Testis (tissue), 3 donors: ENCODE data around the gene KRTAP2-1. TPM values are rescaled to one million over a fixed set of nuclear protein-coding genes. Genes with fewer than 3 reads are reported as not detected.
"Not testable (repeated sequence)": the region's sequence is repeated elsewhere in the genome, so short reads cannot be mapped to it uniquely, and the experiment has no call there.

Source experiments
- DNase-seq: peaks from one replicate; pipeline ENCODE4 v3.0.0-alpha.2; 2019
- H3K27ac ChIP-seq, 2 donors: fragments of 200-600 bp; sonication (generic); one replicate each; pipeline ENCODE4 v1.5.1; 2019
- H3K27me3 ChIP-seq: fragments of 200-600 bp; sonication (generic); one replicate; pipeline ENCODE4 v1.5.1; 2019
- H3K36me3 ChIP-seq: fragments of 200-600 bp; sonication (generic); one replicate; pipeline ENCODE4 v1.5.1; 2017; ENCODE audit warnings: low read depth; ENCODE audit errors: missing control alignments
- H3K4me1 ChIP-seq: fragments of 200-600 bp; sonication (generic); one replicate; pipeline ENCODE4 v1.5.1; 2019
- H3K4me3 ChIP-seq, 2 donors: fragments of 200-600 bp; sonication (generic); one replicate each; pipeline ENCODE4 v1.5.1; 2017 to 2019
- H3K9me3 ChIP-seq: fragments of 200-600 bp; sonication (generic); one replicate; pipeline ENCODE4 v1.5.1; 2017
- POLR2A ChIP-seq: fragments of 450-650 bp; IDR thresholded peaks from one replicate; pipeline ENCODE4 v1.6.1; 2017; ENCODE audit warnings: antibody characterized with exemption, mild to moderate bottlenecking, moderate library complexity
- WGBS, 2 donors: methylation state at CpG; one replicate each; pipeline ENCODE4 v1.1.5; 2018; 5-methylcytosine and 5-hydroxymethylcytosine counted together
- intact Hi-C: fragments of 100-400 bp; cut with DNase I; formaldehyde crosslinking; loops from one replicate; pipeline ENCODE4 v1.15.1; 2023; ENCODE audit warnings: low total_unique reads
- polyA plus RNA-seq: library from polyadenylated mRNA; stranded (reverse); fragments of 350-450 nt; fragmentation: Illumina TruSeq; extraction: RNeasy Lipid Tissue Mini Kit (QIAGEN cat#74804); gene quantifications from one replicate; pipeline ENCODE4 v1.2.3, GENCODE V29; 2014; ENCODE audit warnings: low read depth, low replicate concordance; ENCODE audit not compliant: insufficient read depth
- total RNA-seq, 2 donors: library from RNA; depleted of rRNA; stranded (reverse); fragments of >200 nt; gene quantifications; one replicate each; pipeline ENCODE4 v1.2.3, GENCODE V29; 2016
- TF ChIP-seq, protein P1 (sequence below), 3 experiments: fragments of 450-650 bp in 2 of 3; fragments of 200-600 bp in 1 of 3; sonication (generic) in 1 of 3; IDR thresholded peaks; one replicate each; pipeline ENCODE4 v1.5.1; 2016 to 2019; ENCODE audit warnings: antibody characterized with exemption in 3 of 3, mild to moderate bottlenecking in 2 of 3, moderate library complexity in 1 of 3

The KRTAP2-1 gene
- total and polyA plus RNA-seq, 3 donors from 2014 or later: not detected

DNA sequence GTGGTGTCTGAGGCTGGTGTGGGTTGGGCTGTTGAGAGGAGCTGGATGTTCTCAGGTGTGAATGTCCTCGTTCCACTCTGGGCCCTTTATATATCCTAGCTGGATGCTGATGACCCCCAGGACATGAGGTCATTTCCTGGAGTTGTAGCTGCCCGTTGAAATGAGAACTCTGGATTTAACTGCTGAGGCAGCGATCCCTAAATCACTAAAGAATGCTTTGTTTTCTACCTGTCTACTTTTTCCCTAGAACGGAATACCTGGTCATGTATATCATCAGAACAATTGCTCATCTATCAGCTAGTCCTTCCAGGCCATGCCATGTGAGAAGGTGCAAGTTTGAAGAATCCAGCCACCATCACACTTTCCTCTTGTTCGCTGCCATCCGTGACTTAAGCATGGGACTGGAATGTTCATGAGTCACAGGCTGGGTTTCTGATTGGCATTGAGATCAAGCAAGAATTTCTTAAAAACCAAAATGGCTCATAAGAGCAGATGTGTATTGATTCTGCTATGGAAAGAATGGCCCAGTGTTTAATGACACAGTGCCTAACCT, 13.0 kb upstream of the KRTAP2-1 start, which contains the start of gene KRTAP2-3:
Gene KRTAP2-3 (minus strand): TSS at position 63 of the 553 bp plus-strand sequence. CDS start 64 bp downstream, outside the sequence.
- H3K27ac ChIP-seq: no peak within 1 kb of the TSS
- H3K4me1 ChIP-seq: no peaks in the 10 kb centered on the region
- H3K27me3 ChIP-seq: no peaks in the 10 kb centered on the region
- intact Hi-C loops: no loop called here
- DNase-seq: no peak
- WGBS, 2 donors: 44 to 74% methylated on average over 6 of the region's 6 CpGs
- no peak within 1 kb of the TSS for H3K4me3 ChIP-seq
- H3K9me3 ChIP-seq: no peaks in the 10 kb centered on the region
- TF ChIP-seq, protein P1, sequence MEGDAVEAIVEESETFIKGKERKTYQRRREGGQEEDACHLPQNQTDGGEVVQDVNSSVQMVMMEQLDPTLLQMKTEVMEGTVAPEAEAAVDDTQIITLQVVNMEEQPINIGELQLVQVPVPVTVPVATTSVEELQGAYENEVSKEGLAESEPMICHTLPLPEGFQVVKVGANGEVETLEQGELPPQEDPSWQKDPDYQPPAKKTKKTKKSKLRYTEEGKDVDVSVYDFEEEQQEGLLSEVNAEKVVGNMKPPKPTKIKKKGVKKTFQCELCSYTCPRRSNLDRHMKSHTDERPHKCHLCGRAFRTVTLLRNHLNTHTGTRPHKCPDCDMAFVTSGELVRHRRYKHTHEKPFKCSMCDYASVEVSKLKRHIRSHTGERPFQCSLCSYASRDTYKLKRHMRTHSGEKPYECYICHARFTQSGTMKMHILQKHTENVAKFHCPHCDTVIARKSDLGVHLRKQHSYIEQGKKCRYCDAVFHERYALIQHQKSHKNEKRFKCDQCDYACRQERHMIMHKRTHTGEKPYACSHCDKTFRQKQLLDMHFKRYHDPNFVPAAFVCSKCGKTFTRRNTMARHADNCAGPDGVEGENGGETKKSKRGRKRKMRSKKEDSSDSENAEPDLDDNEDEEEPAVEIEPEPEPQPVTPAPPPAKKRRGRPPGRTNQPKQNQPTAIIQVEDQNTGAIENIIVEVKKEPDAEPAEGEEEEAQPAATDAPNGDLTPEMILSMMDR (IDR thresholded peaks at IDR 0.05): no peak
- no peak for TF ChIP-seq POLR2A
- H3K36me3 ChIP-seq: no peaks in the 10 kb centered on the region

GRCh38 chr17:41059276-41060051, 12.3 kb upstream of the KRTAP2-1 start:
- 24 to 44% methylated on average over 8 to 9 of the region's 31 CpGs for WGBS, 2 donors
- not testable (repeated sequence) for H3K4me1 ChIP-seq, DNase-seq

GRCh38 chr17:41058741-41059140, 11.6 kb upstream of the KRTAP2-1 start:
- WGBS, 2 donors: 83 to 96% methylated on average over 5 of the region's 5 CpGs
- TF ChIP-seq, protein P1 (IDR thresholded peaks at IDR 0.05): no peak
- TF ChIP-seq POLR2A: no peak
- no peak overlapping the region for H3K27ac ChIP-seq
- DNase-seq: no peak
- H3K9me3 ChIP-seq: no peaks in the 10 kb centered on the region
- no peak overlapping the region for H3K4me3 ChIP-seq
- intact Hi-C loops: no loop called here
- H3K4me1 ChIP-seq: no peaks in the 10 kb centered on the region
- H3K27me3 ChIP-seq: no peaks in the 10 kb centered on the region
- no peaks in the 10 kb centered on the region for H3K36me3 ChIP-seq

More at GRCh38 chr17:41059276-41060051, 12.3 kb upstream of the KRTAP2-1 start:
- H3K27ac ChIP-seq, H3K9me3 ChIP-seq, H3K27me3 ChIP-seq, H3K4me3 ChIP-seq, H3K36me3 ChIP-seq, intact Hi-C loops: not testable (repeated sequence)

DNA sequence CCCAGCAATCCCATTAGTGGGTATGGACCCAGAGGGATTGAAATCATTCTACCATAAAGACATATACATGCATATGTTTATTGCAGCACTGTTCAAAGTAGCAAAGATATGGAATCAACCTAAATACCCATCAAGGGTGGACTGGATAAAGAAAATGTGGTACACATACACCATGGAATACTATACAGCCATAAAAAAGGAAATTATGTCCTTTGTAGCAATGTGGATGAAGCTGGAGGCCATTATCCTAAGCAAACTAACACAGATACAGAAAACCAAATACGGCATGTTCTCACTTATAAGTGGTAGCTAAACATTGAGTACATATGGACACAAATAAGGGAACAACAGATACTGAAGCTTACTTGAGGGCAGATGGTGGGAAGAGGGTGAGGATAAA, 10.4 kb upstream of the KRTAP2-1 start:
- no peaks in the 10 kb centered on the region for H3K4me1 ChIP-seq
- WGBS, 2 donors: 84 to 97% methylated on average over 1 of the region's 1 CpG
- TF ChIP-seq, protein P1 (IDR thresholded peaks at IDR 0.05): no peak
- TF ChIP-seq POLR2A: no peak
- no peaks in the 10 kb centered on the region for H3K9me3 ChIP-seq
- no peak overlapping the region for H3K4me3 ChIP-seq
- H3K27ac ChIP-seq: no peak overlapping the region
- intact Hi-C loops: no loop called here
- no peaks in the 10 kb centered on the region for H3K27me3 ChIP-seq
- no peaks in the 10 kb centered on the region for H3K36me3 ChIP-seq
- DNase-seq: no peak

- DNase-seq, H3K4me1 ChIP-seq, H3K27me3 ChIP-seq, H3K4me3 ChIP-seq, H3K36me3 ChIP-seq, intact Hi-C loops, H3K27ac ChIP-seq, H3K9me3 ChIP-seq: not testable (repeated sequence)
- WGBS, 2 donors: 27 to 34% methylated on average over 1 to 3 of the region's 6 CpGs
These were observed 8.0 kb upstream of the KRTAP2-1 start, which contains the start of gene KRTAP2-2 for GRCh38 chr17:41055130-41055529. KRTAP2-2 (minus strand) TSS chr17:41055230; CDS start chr17:41055211, 19 bp downstream.

- DNase-seq, H3K27me3 ChIP-seq, H3K9me3 ChIP-seq, H3K36me3 ChIP-seq, H3K4me1 ChIP-seq, intact Hi-C loops, H3K27ac ChIP-seq, H3K4me3 ChIP-seq: not testable (repeated sequence)
- 56 to 77% methylated on average over 2 to 7 of the region's 9 CpGs for WGBS, 2 donors
These were observed 7.4 kb upstream of the KRTAP2-1 start for GRCh38 chr17:41054556-41054955.
